PC-3 (cell line): ENCODE measurements around the gene LMO3. TPM values are rescaled to one million over a fixed set of nuclear protein-coding genes. Genes with fewer than 3 reads are reported as not detected.

Experiments
- ATAC-seq: fragments of 200-7000 bp; cut with Tn5 transposase; 2 replicates; pipeline ENCODE4 v1.9.1; 2020; ENCODE audit warnings: mild to moderate bottlenecking, moderate library complexity
- BruUV-seq: library from RNA; stranded (reverse); fragments of 400-500 nt; replicated peaks from 2 replicates; lab custom pipeline; 2021; lab: Mats Ljungman, UMichigan
- CTCF ChIA-PET: fragments of 300-600 bp; sonication (Branson Sonifier 250); formaldehyde crosslinking; loops from one replicate; lab custom pipeline; 2022; ENCODE audit warnings: antibody characterized with exemption; lab: Charles Lee
- POLR2A ChIA-PET: fragments of 300-600 bp; sonication (Branson Sonifier 250); formaldehyde crosslinking; loops from one replicate; lab custom pipeline; 2022; ENCODE audit warnings: antibody characterized with exemption; ENCODE audit not compliant: unreplicated experiment; lab: Charles Lee
- DNase-seq: peaks from one replicate; pipeline ENCODE4 v3.0.0-alpha.2; 2015
- H2AFZ ChIP-seq: fragments of 300-600 bp; sonication (generic); 2 replicates; pipeline ENCODE4 v1.6.0; 2016; ENCODE audit warnings: antibody characterized with exemption, low read length
- H3F3A ChIP-seq: fragments of 300-600 bp; sonication (generic); one replicate; pipeline ENCODE4 v1.6.0; 2017; ENCODE audit warnings: antibody characterized with exemption, low read length, control low read depth, mild to moderate bottlenecking; ENCODE audit not compliant: unreplicated experiment
- H3K27ac ChIP-seq: fragments of 300-600 bp; sonication (generic); 2 replicates; pipeline ENCODE4 v1.5.1; 2016; ENCODE audit warnings: mild to moderate bottlenecking, low read length
- H3K27me3 ChIP-seq: fragments of 300-600 bp; sonication (generic); 2 replicates; pipeline ENCODE4 v1.6.1; 2016; ENCODE audit warnings: low read length, mixed read lengths
- H3K36me3 ChIP-seq: fragments of 300-600 bp; sonication (generic); 2 replicates; pipeline ENCODE4 v1.6.1; 2016; ENCODE audit warnings: low read depth, mixed run types, low read length, mixed read lengths
- H3K4me1 ChIP-seq: fragments of 300-600 bp; sonication (generic); 2 replicates; pipeline ENCODE4 v1.5.1; 2016; ENCODE audit warnings: low read length; ENCODE audit not compliant: insufficient read depth
- H3K4me2 ChIP-seq: fragments of 300-600 bp; sonication (generic); 2 replicates; pipeline ENCODE4 v1.6.0; 2016; ENCODE audit warnings: low read length
- H3K4me3 ChIP-seq: fragments of 300-600 bp; sonication (generic); 2 replicates; pipeline ENCODE4 v1.5.1; 2016; ENCODE audit warnings: mild to moderate bottlenecking, low read length, mixed read lengths
- H3K79me2 ChIP-seq: fragments of 300-600 bp; sonication (generic); 2 replicates; pipeline ENCODE4 v1.6.1; 2017; ENCODE audit warnings: low read length, mixed read lengths
- H3K9ac ChIP-seq: fragments of 300-600 bp; sonication (generic); 2 replicates; pipeline ENCODE4 v1.6.0; 2016; ENCODE audit warnings: mild to moderate bottlenecking, low read length
- H3K9me2 ChIP-seq: fragments of 300-600 bp; sonication (generic); replicated peaks from 2 replicates; pipeline ENCODE4 v1.6.1; 2016; ENCODE audit warnings: mixed run types, low read length, mixed read lengths
- H3K9me3 ChIP-seq: fragments of 300-600 bp; sonication (generic); 2 replicates; pipeline ENCODE4 v1.6.1; 2016; ENCODE audit warnings: low read length, mixed read lengths
- H4K20me1 ChIP-seq: fragments of 300-600 bp; sonication (generic); 2 replicates; pipeline ENCODE4 v1.6.1; 2016; ENCODE audit warnings: low read length, mixed read lengths
- CTCF ChIP-seq: fragments of 300-600 bp; sonication (generic); conservative IDR thresholded peaks from 2 replicates; pipeline ENCODE4 v1.5.1; 2017; ENCODE audit warnings: antibody characterized with exemption, low read depth, mild to moderate bottlenecking, low read length
- EZH2 ChIP-seq: fragments of 300-600 bp; sonication (generic); IDR thresholded peaks from one replicate; pipeline ENCODE4 v1.6.1; 2017; ENCODE audit warnings: antibody characterized with exemption, mild to moderate bottlenecking, low read length; ENCODE audit not compliant: unreplicated experiment
- EZH2phosphoT487 ChIP-seq: fragments of 300-600 bp; sonication (generic); IDR thresholded peaks from 2 replicates; pipeline ENCODE4 v1.6.1; 2018; ENCODE audit warnings: mild to moderate bottlenecking, antibody characterized with exemption, low read length, borderline replicate concordance
- intact Hi-C: fragments of 100-400 bp; cut with micrococcal nuclease; formaldehyde crosslinking; loops from 2 replicates; pipeline ENCODE4 v1.9.0; 2023
- total RNA-seq: library from RNA; depleted of rRNA; stranded (reverse); fragments of >200 nt; gene quantifications from 2 replicates; pipeline ENCODE4 v1.2.3, GENCODE V29; 2014

Gene LMO3
- total RNA-seq, 1 experiment from 2014 or later = 2.3 TPM

- H3K4me2 ChIP-seq = 0 out of 2 replicates have a peak overlapping the region, but pooled peaks have one; percentile 8
- POLR2A ChIA-PET = no interaction called here
- CTCF ChIA-PET = no interaction called here
- intact Hi-C loops = no loop called here
- H3K9me2 ChIP-seq = no peaks in the 10 kb centered on the region
- no TSS peak for BruUV-seq
- no peaks in the 10 kb centered on the region for H3K36me3 ChIP-seq
- ATAC-seq (peak; percentile 15; the same call in 1 of the 2 replicates), DNase-seq (peak; percentile 73)
- H3K4me3 ChIP-seq = no peak overlapping the region
- H3K9me3 ChIP-seq = no peaks in the 10 kb centered on the region
- no peaks in the 10 kb centered on the region for H4K20me1 ChIP-seq
- no peaks in the 10 kb centered on the region for H3K79me2 ChIP-seq
- H3K27me3 ChIP-seq = no peaks in the 10 kb centered on the region
- no peaks in the 10 kb centered on the region for H3F3A ChIP-seq
- H3K4me1 ChIP-seq = peaks cover 14% of the 10 kb centered on the region
- no peak overlapping the region for H3K27ac ChIP-seq
- no peak for TF ChIP-seq CTCF
- no peak for TF ChIP-seq EZH2
- no peak for TF ChIP-seq EZH2phosphoT487
- H2AFZ ChIP-seq = no peak overlapping the region
- no peak overlapping the region for H3K9ac ChIP-seq
Observed at GRCh38 chr12:16583969-16584745, 21.8 kb downstream of the LMO3 start.

- no TSS peak for BruUV-seq
Observed at GRCh38 chr12:16581416-16581815, 24.5 kb downstream of the LMO3 start.

More at GRCh38 chr12:16581416-16581815, 24.5 kb downstream of the LMO3 start:
- ChIA-PET POLR2A (no interaction called here), CTCF (no interaction called here)
- Histone ChIP-seq H3K9me2 (no peaks in the 10 kb centered on the region), H3K4me3 (no peak overlapping the region), H3F3A (no peaks in the 10 kb centered on the region), H3K27me3 (no peaks in the 10 kb centered on the region), H3K4me2 (no peak overlapping the region), H3K79me2 (no peaks in the 10 kb centered on the region), H3K9ac (no peak overlapping the region), H4K20me1 (no peaks in the 10 kb centered on the region), H3K27ac (no peak overlapping the region), H3K9me3 (no peaks in the 10 kb centered on the region), H3K36me3 (no peaks in the 10 kb centered on the region), H3K4me1 (peaks cover 14% of the 10 kb centered on the region), H2AFZ (no peak overlapping the region)
- no peak for ATAC-seq
- intact Hi-C loops = no loop called here
- peak; percentile 17 for DNase-seq
- TF ChIP-seq CTCF = no peak
- TF ChIP-seq EZH2phosphoT487 = no peak
- no peak for TF ChIP-seq EZH2
